Body of pancreas (tissue), 4 donors: ENCODE measurements around the gene AUTS2.

Experiments used
- CTCF ChIP-seq, 7 experiments: fragments of 450-650 bp in 4 of 7; fragments of 200-600 bp in 3 of 7; sonication (generic) in 3 of 7; IDR thresholded peaks; one replicate each; pipeline ENCODE4 v1.5.1; 2016 to 2019; ENCODE audit warnings: antibody characterized with exemption in 7 of 7
- POLR2A ChIP-seq, 3 donors: fragments of 450-650 bp; IDR thresholded peaks; one replicate each; pipeline ENCODE4 v1.6.1; 2016; ENCODE audit warnings: antibody characterized with exemption in 3 of 3, mild to moderate bottlenecking in 2 of 3

- no peak for TF ChIP-seq CTCF (IDR thresholded peaks at IDR 0.05)
- no peak for TF ChIP-seq POLR2A (IDR thresholded peaks at IDR 0.05)
These were observed 578.9 kb downstream of the AUTS2 start for GRCh38 chr7:70177166-70177565.
